HAP-1 (cell line): Measurements from ENCODE around the gene ADAMTSL2.

ENCODE experiments used
- DNase-seq, 2 experiments: peaks; one replicate each; pipeline ENCODE4 v3.0.0-alpha.2; 2016 to 2020; ENCODE audit warnings: low spot score in 2 of 2
- H3K27me3 ChIP-seq: fragments of 250-450 bp; sonication (Bioruptor Pico); 2 replicates; pipeline ENCODE4 v1.5.1; 2020; ENCODE audit warnings: low read depth, mild to moderate bottlenecking, moderate library complexity
- H3K36me3 ChIP-seq: fragments of 250-450 bp; sonication (Bioruptor Pico); replicated peaks from 2 replicates; pipeline ENCODE4 v1.5.1; 2020; ENCODE audit warnings: mild to moderate bottlenecking
- H3K4me1 ChIP-seq: fragments of 250-450 bp; sonication (Bioruptor Pico); 2 replicates; pipeline ENCODE4 v1.5.1; 2020; ENCODE audit warnings: mild to moderate bottlenecking
- H3K4me3 ChIP-seq: fragments of 250-450 bp; sonication (Bioruptor Pico); 2 replicates; pipeline ENCODE4 v1.5.1; 2020; ENCODE audit warnings: mild to moderate bottlenecking, moderate library complexity
- H3K9me3 ChIP-seq: fragments of 250-450 bp; sonication (Bioruptor Pico); 2 replicates; pipeline ENCODE4 v1.5.1; 2020; ENCODE audit warnings: mild to moderate bottlenecking, moderate library complexity
- in situ Hi-C: fragments of 300-500 bp; cut with MboI; formaldehyde crosslinking; loops from 3 replicates; pipeline ENCODE4 v1.14.3; 2020; ENCODE audit warnings: low sequenced_read_pairs, inconsistent platforms, mixed read lengths

Gene ADAMTSL2

DNA sequence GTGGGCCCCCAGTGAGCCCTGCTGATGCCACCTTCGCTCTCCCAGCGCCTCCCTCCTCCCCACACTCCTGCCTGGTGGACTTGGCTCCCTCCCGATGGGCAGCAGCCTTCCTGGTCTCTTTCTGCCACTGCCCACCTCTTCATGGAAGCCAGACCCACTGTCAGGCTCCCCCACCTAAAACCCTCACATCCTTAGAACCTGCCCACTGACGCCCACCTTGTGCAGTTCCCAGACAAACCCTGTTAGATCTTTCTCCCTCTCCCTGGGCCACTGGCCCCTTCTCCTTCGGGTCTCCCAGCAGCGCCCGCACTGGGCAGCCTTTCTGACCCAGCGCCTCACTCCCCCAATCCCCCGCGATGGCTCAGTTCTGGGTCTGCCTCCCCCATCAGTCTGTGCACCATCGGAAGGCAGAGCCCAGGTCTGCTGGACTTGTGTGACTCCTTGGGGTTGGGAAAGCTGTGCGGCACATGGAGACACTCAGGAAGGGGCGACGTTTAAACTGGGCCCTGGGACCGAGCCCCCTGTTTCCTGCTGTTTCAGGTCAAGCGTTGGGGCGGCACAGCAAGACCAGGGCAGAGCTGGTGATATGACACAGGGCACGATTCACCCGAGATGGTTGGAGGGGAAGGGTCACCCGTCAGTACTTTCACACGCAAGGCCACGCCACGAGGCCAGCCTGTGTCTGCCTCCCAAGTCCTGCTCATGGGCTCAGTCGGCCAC, 27.1 kb upstream of the ADAMTSL2 start:
- DNase-seq = no peak
- no peaks in the 10 kb centered on the region for H3K36me3 ChIP-seq
- H3K9me3 ChIP-seq = no peaks in the 10 kb centered on the region
- in situ Hi-C loops = no loop called here
- peaks cover 6% of the 10 kb centered on the region for H3K27me3 ChIP-seq
- no peak overlapping the region for H3K4me3 ChIP-seq
- no peaks in the 10 kb centered on the region for H3K4me1 ChIP-seq

DNA sequence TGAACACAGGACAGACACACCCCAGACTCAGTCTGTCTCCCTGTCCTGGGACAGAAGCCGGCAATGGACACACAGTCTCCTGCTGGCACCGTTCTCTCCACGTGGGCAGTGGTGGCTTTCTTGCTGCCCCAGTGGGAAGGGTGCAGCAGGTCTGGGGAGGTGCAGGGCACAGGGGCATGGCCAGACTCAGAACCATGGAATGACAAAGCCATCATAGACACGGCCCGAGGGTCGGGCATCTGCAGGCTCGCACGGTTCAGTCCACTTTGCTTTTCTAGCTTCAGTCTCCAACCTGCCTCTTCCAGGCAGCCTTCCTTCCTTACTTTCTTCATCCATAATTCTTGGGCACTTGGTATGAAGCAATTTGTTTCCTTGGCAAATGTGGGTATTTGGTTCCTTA, 26.5 kb upstream of the ADAMTSL2 start:
- Histone ChIP-seq H3K4me3 (no peak overlapping the region), H3K36me3 (no peaks in the 10 kb centered on the region), H3K9me3 (no peaks in the 10 kb centered on the region), H3K4me1 (no peaks in the 10 kb centered on the region), H3K27me3 (peaks cover 6% of the 10 kb centered on the region)
- in situ Hi-C loops = no loop called here
- no peak for DNase-seq

DNA sequence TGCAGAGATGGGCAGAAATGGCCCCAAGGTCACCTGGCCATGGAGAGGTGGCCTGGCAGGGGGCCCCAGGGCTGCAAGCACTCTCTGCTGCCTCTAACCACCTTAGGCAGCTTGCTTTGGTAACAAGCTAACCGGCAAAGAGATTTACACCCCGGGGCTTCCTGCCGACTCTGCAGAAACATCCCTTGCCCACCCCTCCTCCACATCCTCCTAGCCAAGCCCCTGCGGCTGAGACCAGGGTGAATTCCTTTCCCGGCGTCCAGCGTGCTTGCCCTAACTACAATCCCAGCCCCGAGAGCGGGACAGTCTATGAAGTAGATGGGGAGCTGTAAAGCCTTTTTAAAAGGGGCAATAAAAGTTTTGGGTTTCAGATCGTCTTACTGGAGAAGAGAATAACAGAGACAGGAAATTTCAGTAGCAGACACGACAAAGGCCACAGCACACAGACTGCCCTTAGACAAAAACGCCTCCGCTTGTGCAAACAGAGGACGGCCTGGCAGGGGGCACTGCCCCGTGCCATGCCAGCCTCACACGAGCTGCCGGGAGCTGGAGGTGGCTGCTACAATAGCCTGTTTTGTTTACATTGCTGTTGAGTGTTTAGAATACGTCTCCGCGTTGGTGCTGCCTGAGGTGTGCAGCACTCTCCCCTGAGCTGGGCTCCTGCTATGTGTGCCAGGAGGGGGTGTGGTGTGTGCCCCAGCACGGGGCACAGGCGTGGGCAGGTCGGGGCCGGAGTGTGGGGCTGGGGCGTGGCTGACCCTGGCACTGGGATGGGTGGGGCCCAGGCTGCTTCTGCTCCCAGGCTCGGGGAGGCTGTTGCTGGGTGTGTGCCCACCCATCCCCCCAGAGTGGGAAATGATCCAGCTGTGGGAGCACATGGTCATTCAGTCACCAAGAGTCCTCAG, 25.1 kb upstream of the ADAMTSL2 start:
- in situ Hi-C loops = no loop called here
- H3K4me3 ChIP-seq = no peak overlapping the region

DNA sequence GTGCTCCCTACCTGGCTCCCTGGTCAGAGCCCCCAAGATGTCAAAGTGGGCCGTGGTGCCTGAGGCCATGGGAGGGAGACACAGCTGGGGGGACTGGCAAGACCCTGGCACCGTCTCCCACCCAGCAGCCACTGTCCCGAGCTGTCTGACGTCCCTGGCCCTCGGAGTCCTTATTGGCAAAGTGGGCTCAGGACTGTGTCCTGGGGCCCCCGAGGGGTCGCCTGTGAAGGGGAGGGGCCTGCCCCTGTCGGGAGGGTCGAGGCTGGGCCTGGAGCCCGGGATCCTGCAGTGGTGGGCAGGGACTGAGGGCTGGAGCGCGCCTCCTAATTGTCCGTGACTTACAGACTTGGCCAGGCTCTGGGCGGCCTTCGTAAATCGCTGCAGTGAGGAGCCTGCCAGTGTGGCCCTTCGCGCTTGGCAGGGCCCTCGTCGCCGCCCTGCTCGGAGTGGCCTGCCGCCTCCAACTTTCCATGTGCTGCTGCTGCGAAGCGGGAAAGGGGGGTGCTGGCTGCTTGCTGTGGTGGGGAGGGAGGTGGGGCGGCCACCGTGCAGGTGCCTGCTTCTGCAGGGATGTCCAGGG, 23.5 kb upstream of the ADAMTSL2 start:
- no peaks in the 10 kb centered on the region for H3K36me3 ChIP-seq
- in situ Hi-C loops = no loop called here
- no peaks in the 10 kb centered on the region for H3K4me1 ChIP-seq
- H3K9me3 ChIP-seq = no peaks in the 10 kb centered on the region
- no peak for DNase-seq
- no peak overlapping the region for H3K4me3 ChIP-seq
- peaks cover 9% of the 10 kb centered on the region for H3K27me3 ChIP-seq

More for the DNA sequence above, 25.1 kb upstream of the ADAMTSL2 start:
- no peaks in the 10 kb centered on the region for H3K9me3 ChIP-seq
- H3K27me3 ChIP-seq = peaks cover 6% of the 10 kb centered on the region
- no peaks in the 10 kb centered on the region for H3K36me3 ChIP-seq
- H3K4me1 ChIP-seq = no peaks in the 10 kb centered on the region
- DNase-seq = peak; percentile 7 to 39

DNA sequence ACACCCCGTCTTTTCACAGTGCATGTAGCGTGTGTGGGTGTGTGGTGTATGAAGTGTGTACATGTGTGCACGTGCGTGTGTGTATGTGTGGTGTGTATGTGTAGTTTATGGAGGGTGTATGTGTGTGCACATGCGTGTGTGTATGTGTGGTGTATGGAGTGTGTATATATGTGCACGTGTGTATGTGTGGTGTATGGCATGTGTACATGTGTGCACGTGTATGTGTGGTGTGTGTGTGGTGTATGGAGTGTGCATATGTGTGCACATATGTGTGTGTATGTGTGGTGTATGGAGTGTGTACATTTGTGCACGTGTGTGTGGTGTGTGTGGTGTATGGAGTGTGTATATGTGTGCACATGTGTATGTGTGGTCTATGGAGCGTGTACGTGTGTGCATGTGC, 22.9 kb upstream of the ADAMTSL2 start:
- H3K4me1 ChIP-seq = no peaks in the 10 kb centered on the region
- no peak overlapping the region for H3K4me3 ChIP-seq
- H3K27me3 ChIP-seq = peaks cover 9% of the 10 kb centered on the region
- H3K9me3 ChIP-seq = no peaks in the 10 kb centered on the region
- in situ Hi-C loops = no loop called here
- no peak for DNase-seq
- H3K36me3 ChIP-seq = no peaks in the 10 kb centered on the region

DNA sequence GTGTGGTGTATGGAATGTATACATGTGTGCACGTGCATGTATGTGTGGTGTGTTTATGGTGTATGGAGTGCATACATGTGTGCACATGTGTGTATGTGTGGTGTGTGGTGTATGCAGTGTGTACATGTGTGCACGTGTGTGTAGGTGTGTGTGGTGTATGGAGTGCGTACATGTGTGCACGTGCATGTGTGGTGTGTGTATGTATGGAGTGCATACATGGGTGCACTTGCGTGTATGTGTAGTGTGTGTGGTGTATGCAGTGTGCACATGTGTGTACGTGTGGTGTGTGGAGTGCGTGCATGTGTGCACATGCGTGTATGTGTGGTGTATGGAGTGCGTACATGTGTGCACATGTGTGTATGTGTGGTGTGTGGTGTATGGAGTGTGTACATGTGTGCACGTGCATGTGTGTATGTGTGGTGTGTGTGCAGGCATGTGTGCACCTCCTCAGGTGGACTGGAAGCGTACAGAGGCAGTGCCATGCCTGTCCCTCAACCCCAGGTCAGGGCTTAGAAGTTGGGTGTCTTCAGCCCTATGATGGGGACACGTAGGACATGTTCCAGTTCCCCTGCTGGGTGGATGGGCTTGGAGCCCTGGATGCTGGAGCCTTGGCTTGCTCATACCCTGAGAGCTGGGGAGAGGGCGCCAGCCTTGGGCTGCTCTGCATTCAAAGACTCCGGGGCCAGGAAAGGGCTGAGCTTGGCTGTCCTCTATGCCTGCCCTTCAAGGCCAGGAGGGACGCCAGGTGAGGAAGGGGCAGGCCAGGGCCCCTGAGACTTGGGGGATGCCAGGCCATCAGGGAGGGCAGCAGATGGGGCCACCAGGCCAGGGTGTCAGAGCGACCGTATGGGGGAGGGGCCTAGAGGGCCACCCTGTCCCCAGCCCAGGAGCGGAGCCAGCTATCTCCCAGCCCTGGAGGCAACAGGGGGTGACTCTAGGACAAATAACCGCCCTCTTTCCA, 22.0 kb upstream of the ADAMTSL2 start:
- in situ Hi-C loops = no loop called here
- H3K27me3 ChIP-seq = peaks cover 9% of the 10 kb centered on the region

DNA sequence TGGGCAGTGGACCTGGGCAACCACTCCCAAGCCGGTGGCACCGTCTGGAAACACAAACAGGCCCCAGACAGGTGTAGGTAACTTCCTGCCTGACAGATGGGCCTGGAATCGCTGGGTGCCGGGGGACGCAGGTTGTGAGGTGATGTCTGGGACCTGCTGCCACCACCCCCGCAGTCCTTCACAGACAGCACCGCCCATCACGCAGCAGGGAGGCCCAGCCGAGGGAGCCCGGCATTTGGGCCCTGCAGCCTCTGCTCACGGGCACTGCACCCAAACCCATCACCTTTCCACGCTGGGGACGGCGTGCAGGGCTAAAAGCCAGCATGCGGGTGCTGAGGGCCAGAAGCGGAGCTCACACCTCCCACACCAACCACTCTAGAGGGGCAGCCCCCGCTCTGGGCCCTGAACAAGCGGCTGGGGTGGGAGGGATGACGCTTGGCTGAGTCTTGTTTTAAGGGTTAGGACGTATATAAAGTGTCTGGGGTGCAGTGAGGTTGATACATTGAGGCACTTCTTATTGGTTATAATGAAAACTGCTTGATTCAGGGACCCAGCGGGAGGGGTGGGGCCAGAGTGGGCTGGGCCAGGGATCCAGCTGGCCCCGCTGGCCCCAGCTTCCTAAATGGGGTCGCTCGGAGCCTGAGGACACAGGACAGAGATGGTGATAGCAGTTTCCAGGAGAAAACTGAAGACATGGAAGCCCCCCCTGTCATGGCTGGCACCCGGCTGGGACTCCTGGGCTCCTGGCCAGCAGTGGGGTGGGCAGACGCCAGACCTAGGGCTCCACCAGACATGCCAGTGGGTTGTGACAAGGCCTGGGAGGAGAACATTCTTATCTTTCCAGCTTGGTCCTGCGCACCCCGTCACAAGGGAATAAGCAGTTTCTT, 21.0 kb upstream of the ADAMTSL2 start:
- H3K4me3 ChIP-seq = no peak overlapping the region
- DNase-seq = no peak
- no peaks in the 10 kb centered on the region for H3K4me1 ChIP-seq
- H3K9me3 ChIP-seq = no peaks in the 10 kb centered on the region
- in situ Hi-C loops = no loop called here
- peaks cover 6% of the 10 kb centered on the region for H3K27me3 ChIP-seq
- H3K36me3 ChIP-seq = no peaks in the 10 kb centered on the region

More for the DNA sequence above, 22.0 kb upstream of the ADAMTSL2 start:
- Histone ChIP-seq H3K4me3 (no peak overlapping the region), H3K36me3 (no peaks in the 10 kb centered on the region), H3K4me1 (no peaks in the 10 kb centered on the region), H3K9me3 (no peaks in the 10 kb centered on the region)
- no peak for DNase-seq

DNA sequence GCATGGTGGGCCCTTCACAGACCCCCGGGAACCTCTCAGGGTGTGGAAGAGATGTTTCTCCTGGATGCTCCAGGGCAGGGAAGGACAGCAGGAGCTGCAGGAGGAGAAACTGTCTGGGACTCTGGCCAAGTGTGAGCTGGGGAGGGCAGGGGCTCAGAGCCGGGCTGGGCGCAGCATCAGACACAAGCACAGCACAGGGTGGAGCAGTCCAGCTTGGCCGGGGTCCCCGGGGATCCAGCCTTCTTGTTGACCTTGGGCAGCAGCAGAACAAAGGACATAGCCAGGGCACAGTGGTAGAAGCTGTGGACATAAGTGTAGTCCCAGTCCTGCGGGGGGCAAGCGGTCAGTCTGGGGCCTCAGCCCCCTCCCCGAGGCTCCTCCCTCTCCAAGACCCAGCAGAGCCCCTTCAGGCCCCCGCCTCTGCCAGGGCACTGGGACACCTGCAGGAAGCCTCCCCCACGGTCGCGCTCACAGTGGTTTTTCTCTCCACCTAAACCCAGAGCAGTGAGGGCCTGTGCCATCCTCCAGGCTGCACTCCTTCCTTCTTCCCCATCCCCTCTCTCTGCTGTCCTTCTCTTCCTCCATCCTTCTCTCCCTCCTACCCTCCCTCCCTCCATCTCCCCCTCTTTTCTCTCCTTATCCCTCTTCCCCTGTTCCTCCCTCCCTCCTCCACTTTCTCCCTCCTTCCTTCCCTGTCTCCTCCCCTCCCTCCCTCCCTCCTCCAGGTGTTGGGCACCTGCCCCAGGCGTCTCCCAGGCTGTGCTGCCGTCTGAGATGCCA, 19.9 kb upstream of the ADAMTSL2 start:
- no peaks in the 10 kb centered on the region for H3K36me3 ChIP-seq
- H3K27me3 ChIP-seq = peaks cover 3% of the 10 kb centered on the region; the same call in 1 of the 2 replicates
- no peak overlapping the region for H3K4me3 ChIP-seq
- no peak for DNase-seq
- no peaks in the 10 kb centered on the region for H3K4me1 ChIP-seq
- in situ Hi-C loops = no loop called here
- no peaks in the 10 kb centered on the region for H3K9me3 ChIP-seq

DNA sequence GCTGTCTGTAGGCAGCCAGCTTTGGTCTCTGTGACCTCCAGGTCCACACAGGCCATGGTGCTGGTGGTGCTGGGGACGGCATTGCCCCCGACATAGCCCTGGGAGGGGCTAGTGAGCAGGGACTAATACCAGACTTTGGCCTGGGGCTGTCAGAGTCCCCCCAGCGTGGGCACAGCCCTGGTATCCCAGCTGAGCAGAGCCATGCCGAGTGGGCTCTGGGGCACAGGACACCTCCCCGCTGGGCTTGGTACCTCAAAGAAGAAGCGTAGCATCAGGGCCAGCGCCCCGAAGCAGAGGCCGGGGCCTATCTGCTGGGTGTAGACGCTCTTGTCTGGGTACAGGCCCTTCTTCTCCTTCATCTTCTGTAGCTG, 19.3 kb upstream of the ADAMTSL2 start:
- no peak overlapping the region for H3K4me3 ChIP-seq
- in situ Hi-C loops = no loop called here
- H3K4me1 ChIP-seq = no peaks in the 10 kb centered on the region
- DNase-seq = no peak
- peaks cover 3% of the 10 kb centered on the region; the same call in 1 of the 2 replicates for H3K27me3 ChIP-seq
- H3K9me3 ChIP-seq = no peaks in the 10 kb centered on the region
- H3K36me3 ChIP-seq = no peaks in the 10 kb centered on the region

DNA sequence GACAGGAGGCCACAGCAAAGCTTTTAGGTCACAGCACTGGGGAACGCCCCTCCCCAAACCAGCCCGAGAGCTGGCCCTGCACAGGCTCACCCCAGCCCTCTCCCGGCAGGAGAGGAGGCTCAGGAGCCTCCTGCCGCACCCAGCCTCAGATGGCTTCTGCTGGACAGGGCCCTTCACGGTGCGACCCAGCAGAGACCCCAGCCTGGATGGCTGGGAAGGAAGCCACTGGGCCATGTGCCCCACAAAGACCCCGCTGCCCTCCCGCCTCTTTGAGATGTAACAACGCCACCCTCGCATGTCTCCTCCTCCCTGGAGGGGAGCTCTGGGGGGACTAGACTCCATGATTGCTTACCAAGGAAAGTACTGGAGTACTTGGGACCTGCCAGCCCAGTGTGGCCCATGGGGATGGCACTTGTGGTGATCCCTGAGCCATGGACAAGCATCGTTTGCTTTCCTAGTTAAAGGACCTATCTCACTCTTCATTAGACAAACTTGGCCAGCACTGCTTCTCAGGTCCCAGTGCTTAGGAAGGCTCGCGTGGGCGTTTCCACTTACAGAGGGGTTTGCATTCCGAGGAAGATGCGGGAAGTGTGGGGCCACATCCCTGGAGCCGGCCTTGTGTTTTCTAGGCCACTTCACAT, 18.8 kb upstream of the ADAMTSL2 start:
- in situ Hi-C loops = no loop called here
- peaks cover 3% of the 10 kb centered on the region; the same call in 1 of the 2 replicates for H3K27me3 ChIP-seq
- no peak for DNase-seq
- no peak overlapping the region for H3K4me3 ChIP-seq
- no peaks in the 10 kb centered on the region for H3K4me1 ChIP-seq
- H3K9me3 ChIP-seq = no peaks in the 10 kb centered on the region
- no peaks in the 10 kb centered on the region for H3K36me3 ChIP-seq

DNA sequence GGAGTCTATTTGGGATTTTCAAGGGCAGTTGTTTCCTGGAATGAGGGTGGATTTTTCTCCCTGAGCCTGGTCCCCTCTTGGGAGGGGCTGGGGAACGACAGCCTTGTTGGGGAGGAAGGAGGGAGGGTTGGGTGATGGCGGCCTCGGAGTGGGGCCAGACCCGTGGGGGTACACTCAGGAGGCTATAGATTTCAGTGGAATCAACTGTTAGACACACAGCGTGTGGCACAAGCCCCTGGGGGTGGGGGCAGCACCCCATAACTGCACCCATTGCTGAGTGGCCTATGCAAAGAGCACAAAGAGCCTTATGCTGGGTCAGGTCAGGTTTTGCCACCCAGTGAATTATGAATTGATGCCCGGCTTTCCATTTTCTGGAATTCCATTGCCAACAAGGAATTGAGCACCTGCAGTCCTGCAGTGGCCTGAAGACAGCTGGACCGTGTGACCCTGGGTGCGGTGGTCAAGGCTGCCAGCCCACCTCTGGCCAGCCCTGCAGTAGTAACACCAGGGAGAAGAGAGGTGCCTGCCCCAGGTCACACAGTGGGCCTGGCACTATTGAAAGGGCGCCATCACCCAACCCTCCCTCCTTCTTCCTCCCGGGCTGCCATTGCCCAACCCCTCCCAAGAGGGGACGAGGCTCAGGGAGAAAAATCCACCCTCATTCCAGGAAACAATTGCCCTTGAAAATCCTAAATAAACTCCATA, 18.1 kb upstream of the ADAMTSL2 start:
- Histone ChIP-seq H3K9me3 (no peaks in the 10 kb centered on the region), H3K4me3 (no peak overlapping the region), H3K36me3 (no peaks in the 10 kb centered on the region), H3K4me1 (no peaks in the 10 kb centered on the region), H3K27me3 (peaks cover 3% of the 10 kb centered on the region; the same call in 1 of the 2 replicates)
- DNase-seq = no peak
- in situ Hi-C loops = no loop called here
